IMR-90 (cell line): Measurements from ENCODE around the gene ALCAM.

Experiments
- BHLHE40 ChIP-seq: fragments of 150-350 bp; IDR thresholded peaks from 2 replicates; pipeline ENCODE4 v1.6.1; 2016; ENCODE audit warnings: mild to moderate bottlenecking, low read depth, low read length
- CEBPB ChIP-seq: IDR thresholded peaks from 2 replicates; pipeline ENCODE4 v1.6.1; 2012; ENCODE audit warnings: low read depth, low read length, improper control_type of control experiment
- CHD1 ChIP-seq: IDR thresholded peaks from 2 replicates; pipeline ENCODE4 v1.6.1; 2012; ENCODE audit warnings: low read depth, low read length, improper control_type of control experiment
- FOS ChIP-seq: fragments of 150-350 bp; IDR thresholded peaks from 2 replicates; pipeline ENCODE4 v1.6.1; 2016; ENCODE audit warnings: low read depth, low read length
- MAFK ChIP-seq: IDR thresholded peaks from 2 replicates; pipeline ENCODE4 v1.6.1; 2012; ENCODE audit warnings: low read depth, low read length, improper control_type of control experiment
- MXI1 ChIP-seq: IDR thresholded peaks from 2 replicates; pipeline ENCODE4 v1.6.1; 2012; ENCODE audit warnings: low read depth, mild to moderate bottlenecking, low read length, moderate library complexity, borderline replicate concordance
- NFE2L2 ChIP-seq: fragments of 150-350 bp; IDR thresholded peaks from 2 replicates; pipeline ENCODE4 v1.6.1; 2016; ENCODE audit warnings: low read depth, mild to moderate bottlenecking, low read length
- POLR2A ChIP-seq: IDR thresholded peaks from 2 replicates; pipeline ENCODE4 v1.6.1; 2012; ENCODE audit warnings: mild to moderate bottlenecking, low read depth, low read length
- RAD21 ChIP-seq: IDR thresholded peaks from 2 replicates; pipeline ENCODE4 v1.6.1; 2012; ENCODE audit warnings: low read length, improper control_type of control experiment
- RFX5 ChIP-seq: IDR thresholded peaks from 2 replicates; pipeline ENCODE4 v1.8.0; 2012; ENCODE audit warnings: low read depth, mild to moderate bottlenecking, low read length, moderate library complexity
- TF ChIP-seq, protein P1 (sequence below): conservative IDR thresholded peaks from 2 replicates; pipeline ENCODE4 v1.5.1; 2012; ENCODE audit warnings: mild to moderate bottlenecking, low read depth, low read length, improper control_type of control experiment

DNA sequence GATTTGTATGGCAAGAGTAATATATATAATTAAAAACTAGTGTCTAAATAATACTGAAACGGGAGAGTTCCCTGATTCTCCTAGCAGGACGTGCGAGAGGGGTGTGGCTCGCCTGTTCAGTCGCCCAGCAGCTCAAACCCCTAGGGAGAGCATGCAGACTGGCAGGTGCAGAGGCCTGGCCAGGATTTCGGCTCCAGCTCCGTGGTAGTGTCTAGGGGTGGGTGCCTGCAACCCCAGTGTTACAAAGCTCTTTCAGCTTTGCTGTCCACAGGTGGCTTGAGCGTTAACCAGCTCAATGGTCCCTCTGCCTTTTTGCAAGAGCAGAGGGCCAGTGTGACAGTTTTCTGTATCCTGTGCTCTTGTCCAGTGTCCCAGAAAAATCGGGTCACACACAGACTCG is 226.6 kb downstream of the ALCAM start:
- TF ChIP-seq, protein P1, sequence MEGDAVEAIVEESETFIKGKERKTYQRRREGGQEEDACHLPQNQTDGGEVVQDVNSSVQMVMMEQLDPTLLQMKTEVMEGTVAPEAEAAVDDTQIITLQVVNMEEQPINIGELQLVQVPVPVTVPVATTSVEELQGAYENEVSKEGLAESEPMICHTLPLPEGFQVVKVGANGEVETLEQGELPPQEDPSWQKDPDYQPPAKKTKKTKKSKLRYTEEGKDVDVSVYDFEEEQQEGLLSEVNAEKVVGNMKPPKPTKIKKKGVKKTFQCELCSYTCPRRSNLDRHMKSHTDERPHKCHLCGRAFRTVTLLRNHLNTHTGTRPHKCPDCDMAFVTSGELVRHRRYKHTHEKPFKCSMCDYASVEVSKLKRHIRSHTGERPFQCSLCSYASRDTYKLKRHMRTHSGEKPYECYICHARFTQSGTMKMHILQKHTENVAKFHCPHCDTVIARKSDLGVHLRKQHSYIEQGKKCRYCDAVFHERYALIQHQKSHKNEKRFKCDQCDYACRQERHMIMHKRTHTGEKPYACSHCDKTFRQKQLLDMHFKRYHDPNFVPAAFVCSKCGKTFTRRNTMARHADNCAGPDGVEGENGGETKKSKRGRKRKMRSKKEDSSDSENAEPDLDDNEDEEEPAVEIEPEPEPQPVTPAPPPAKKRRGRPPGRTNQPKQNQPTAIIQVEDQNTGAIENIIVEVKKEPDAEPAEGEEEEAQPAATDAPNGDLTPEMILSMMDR = no peak
- TF ChIP-seq MAFK (no peak), RAD21 (no peak), NFE2L2 (no peak), POLR2A (no peak), FOS (no peak), CHD1 (no peak), RFX5 (no peak), MXI1 (no peak), CEBPB (no peak), BHLHE40 (no peak)
